ENCODE results near the gene MPPED2.

The MPPED2 gene

DNA sequence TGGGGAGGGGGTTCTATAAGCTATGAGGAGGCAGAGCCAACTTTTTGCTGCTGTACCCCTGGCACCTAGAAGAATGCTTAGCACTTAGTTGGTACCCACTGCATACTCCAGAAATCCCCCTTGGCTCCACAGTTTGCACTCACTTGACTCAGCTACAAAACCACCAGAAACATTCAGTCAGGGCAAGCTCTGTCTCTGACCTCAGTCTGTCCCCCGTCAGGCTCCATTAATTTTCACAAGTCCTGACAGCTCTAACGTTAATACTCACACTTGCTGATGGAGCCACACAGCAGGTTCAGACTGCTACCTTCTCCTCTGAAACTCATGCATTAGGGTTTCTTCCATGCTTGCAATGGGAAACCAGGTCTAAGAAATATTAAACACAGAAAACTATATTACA is 81.7 kb downstream of the MPPED2 start:
- no peak overlapping the region for H3K4me3 ChIP-seq (ENCODE audit: low read depth, low read length)
- DNase-seq (ENCODE audit: low read depth): peak; percentile 2
- TF ChIP-seq, protein P1, sequence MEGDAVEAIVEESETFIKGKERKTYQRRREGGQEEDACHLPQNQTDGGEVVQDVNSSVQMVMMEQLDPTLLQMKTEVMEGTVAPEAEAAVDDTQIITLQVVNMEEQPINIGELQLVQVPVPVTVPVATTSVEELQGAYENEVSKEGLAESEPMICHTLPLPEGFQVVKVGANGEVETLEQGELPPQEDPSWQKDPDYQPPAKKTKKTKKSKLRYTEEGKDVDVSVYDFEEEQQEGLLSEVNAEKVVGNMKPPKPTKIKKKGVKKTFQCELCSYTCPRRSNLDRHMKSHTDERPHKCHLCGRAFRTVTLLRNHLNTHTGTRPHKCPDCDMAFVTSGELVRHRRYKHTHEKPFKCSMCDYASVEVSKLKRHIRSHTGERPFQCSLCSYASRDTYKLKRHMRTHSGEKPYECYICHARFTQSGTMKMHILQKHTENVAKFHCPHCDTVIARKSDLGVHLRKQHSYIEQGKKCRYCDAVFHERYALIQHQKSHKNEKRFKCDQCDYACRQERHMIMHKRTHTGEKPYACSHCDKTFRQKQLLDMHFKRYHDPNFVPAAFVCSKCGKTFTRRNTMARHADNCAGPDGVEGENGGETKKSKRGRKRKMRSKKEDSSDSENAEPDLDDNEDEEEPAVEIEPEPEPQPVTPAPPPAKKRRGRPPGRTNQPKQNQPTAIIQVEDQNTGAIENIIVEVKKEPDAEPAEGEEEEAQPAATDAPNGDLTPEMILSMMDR (IDR thresholded peaks at IDR 0.05; ENCODE audit: insufficient read depth, low read depth, low read length, missing control alignments): no peak

DNA sequence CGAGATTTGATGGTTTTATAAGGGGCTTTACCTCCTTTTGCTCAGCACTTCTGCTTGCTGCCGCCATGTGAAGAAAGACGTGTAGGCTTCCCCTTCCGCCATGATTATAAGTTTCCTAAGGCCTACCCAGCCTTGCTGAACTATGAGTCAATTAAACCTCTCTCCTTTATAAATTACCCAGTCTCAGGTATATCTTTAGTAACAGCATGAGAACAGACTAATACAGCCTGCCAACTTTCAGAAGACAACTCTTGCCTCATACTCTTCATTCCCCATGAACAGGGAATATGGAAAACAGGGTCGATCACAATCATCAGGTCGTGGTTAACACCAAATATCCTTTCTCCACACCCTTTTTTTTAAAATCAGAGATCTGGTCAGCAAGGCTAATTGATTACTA is 83.0 kb downstream of the MPPED2 start:
- TF ChIP-seq, protein P1 (IDR thresholded peaks at IDR 0.05; ENCODE audit: insufficient read depth, low read depth, low read length, missing control alignments): no peak
- no peak for DNase-seq (ENCODE audit: low read depth)
- no peak overlapping the region for H3K4me3 ChIP-seq (ENCODE audit: low read depth, low read length)

DNA sequence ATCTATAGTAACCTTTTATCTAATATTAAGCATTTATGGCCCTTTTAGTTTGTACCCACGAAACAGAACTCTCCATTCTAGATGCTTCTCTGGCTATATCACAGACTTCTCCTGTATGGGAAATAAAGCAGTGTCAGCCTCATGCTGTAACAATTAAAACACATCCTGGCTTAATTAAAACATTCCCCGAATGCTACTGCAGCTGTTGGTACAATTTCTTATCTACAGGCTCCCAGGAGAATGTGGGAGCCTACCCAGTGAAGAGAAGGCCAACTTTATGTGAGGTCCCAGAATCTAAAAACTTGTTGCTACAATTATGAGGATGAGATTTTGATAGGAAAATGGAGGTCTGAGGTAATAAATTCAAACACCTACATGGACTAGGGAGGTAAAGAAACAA is 83.8 kb downstream of the MPPED2 start:
- TF ChIP-seq, protein P1 (IDR thresholded peaks at IDR 0.05; ENCODE audit: insufficient read depth, low read depth, low read length, missing control alignments): no peak
- no peak overlapping the region for H3K4me3 ChIP-seq (ENCODE audit: low read depth, low read length)
- DNase-seq (ENCODE audit: low read depth): no peak

DNA sequence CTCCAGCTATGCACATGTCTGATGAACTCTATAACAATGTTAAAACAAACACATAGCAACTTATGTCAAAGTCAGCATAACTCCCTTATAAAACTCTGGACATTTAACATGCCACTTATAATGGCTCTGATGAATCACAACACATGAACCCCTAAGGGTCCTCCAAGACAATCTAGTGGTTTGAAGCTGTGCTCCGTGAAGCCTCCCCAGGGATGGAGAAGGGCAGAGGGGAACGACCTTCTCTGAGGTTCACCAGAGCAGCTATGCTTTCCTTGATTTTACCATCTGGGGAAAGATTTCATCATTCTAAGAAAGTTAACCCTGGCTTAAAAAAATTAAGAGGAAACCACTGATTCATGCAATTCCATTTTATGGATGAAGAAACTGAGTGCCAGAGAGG is 84.4 kb downstream of the MPPED2 start:
- DNase-seq (ENCODE audit: low read depth): no peak
- H3K4me3 ChIP-seq (ENCODE audit: low read depth, low read length): no peak overlapping the region
- TF ChIP-seq, protein P1 (IDR thresholded peaks at IDR 0.05; ENCODE audit: insufficient read depth, low read depth, low read length, missing control alignments): no peak

DNA sequence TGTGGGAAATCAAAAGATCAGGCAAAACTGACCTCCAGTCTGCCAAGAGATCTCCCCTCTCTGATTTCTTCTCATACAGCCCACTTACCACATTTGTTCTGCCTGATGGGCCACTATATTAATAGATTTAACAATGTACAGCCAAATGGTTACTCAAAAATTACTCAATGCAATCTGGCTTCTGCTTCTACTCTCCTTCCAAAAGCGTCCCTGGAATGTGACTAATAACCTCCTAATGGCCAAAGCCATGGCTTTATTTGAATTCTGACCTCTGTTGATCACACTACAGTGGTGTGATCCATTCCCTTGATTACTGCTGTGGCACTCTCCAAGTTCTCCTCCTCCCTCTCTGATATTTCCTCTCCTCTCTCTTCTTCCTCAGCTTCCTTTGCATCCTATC is 86.2 kb downstream of the MPPED2 start:
- H3K4me3 ChIP-seq (ENCODE audit: low read depth, low read length): no peak overlapping the region
- TF ChIP-seq, protein P1 (IDR thresholded peaks at IDR 0.05; ENCODE audit: insufficient read depth, low read depth, low read length, missing control alignments): no peak
- no peak for DNase-seq (ENCODE audit: low read depth)

DNA sequence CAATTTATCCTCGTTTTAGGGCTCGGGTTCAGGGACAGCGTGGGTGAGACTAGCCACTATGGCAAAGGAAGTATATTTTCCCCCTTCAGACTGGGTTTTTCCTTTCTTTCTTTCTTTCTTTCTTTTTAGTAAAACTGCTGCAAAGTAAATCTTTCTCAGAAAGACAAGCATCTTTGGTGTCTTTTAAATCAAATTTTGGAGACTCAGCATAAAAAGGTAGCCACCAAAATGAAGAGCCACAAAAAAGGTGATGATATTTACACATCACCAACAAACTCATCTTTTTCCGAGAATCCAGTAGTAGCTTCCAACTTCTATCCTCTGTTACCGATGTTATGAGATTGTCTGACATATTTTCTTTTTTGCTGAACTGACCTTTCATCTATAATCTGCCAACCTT is 88.6 kb downstream of the MPPED2 start:
- DNase-seq (ENCODE audit: low read depth): no peak
- TF ChIP-seq, protein P1 (IDR thresholded peaks at IDR 0.05; ENCODE audit: insufficient read depth, low read depth, low read length, missing control alignments): no peak
- no peak overlapping the region for H3K4me3 ChIP-seq (ENCODE audit: low read depth, low read length)

DNA sequence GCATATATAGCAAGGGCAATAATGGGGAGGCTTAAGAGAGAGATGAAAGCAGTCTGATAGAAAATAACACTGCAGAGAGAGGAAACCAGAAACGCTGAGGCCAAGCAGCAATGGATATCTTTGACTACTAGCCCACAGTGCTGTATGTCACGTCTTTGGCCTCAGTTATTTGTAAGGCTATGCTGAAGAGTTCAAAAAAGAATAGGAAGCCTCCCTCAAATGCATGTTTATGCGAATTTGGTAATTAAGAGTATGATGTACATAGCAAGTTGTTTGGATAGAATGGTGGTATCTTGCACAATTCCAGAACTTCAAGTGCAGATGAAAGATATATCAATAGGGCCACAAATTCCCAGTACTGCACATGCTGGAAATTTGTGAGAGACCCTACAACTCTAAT is 89.2 kb downstream of the MPPED2 start:
- no peak for DNase-seq (ENCODE audit: low read depth)
- H3K4me3 ChIP-seq (ENCODE audit: low read depth, low read length): no peak overlapping the region
- TF ChIP-seq, protein P1 (IDR thresholded peaks at IDR 0.05; ENCODE audit: insufficient read depth, low read depth, low read length, missing control alignments): no peak
